Left ventricle myocardium superior (tissue), 1 donor: ENCODE results near the gene GSTA5. TPM values are rescaled to one million over a fixed set of nuclear protein-coding genes. Genes with fewer than 3 reads are reported as not detected.
"Not testable (repeated sequence)": the region's sequence is repeated elsewhere in the genome, so short reads cannot be mapped to it uniquely, and the experiment has no call there.

Experiments used
- ATAC-seq: fragments of 200-7000 bp; cut with Tn5 transposase; one replicate; pipeline ENCODE4 v1.9.1; 2020; ENCODE audit warnings: mild to moderate bottlenecking, moderate library complexity
- DNase-seq: peaks from one replicate; pipeline ENCODE4 v3.0.0-alpha.2; 2020
- intact Hi-C: fragments of 100-400 bp; cut with micrococcal nuclease; formaldehyde crosslinking; loops from one replicate; pipeline ENCODE4 v1.11.0; 2022
- total RNA-seq: library from RNA; stranded (reverse); fragmentation: NEBNext Ultra II Directional; extraction: Animal tissue kit (Norgen Biotek cat#: 25700); gene quantifications from one replicate; pipeline ENCODE4 v1.2.1, GENCODE V29; 2021
- donor health status: DM: no; HTN: yes; CAD: no; lungs with severe emphysema.

GSTA5 gene
- total RNA-seq, 1 donor from 2014 or later: not detected

- intact Hi-C loops: no loop called here
- no peak for ATAC-seq
- no peak for DNase-seq
Observed at GRCh38 chr6:52843605-52844004, 3.0 kb upstream of the GSTA5 start.

DNA sequence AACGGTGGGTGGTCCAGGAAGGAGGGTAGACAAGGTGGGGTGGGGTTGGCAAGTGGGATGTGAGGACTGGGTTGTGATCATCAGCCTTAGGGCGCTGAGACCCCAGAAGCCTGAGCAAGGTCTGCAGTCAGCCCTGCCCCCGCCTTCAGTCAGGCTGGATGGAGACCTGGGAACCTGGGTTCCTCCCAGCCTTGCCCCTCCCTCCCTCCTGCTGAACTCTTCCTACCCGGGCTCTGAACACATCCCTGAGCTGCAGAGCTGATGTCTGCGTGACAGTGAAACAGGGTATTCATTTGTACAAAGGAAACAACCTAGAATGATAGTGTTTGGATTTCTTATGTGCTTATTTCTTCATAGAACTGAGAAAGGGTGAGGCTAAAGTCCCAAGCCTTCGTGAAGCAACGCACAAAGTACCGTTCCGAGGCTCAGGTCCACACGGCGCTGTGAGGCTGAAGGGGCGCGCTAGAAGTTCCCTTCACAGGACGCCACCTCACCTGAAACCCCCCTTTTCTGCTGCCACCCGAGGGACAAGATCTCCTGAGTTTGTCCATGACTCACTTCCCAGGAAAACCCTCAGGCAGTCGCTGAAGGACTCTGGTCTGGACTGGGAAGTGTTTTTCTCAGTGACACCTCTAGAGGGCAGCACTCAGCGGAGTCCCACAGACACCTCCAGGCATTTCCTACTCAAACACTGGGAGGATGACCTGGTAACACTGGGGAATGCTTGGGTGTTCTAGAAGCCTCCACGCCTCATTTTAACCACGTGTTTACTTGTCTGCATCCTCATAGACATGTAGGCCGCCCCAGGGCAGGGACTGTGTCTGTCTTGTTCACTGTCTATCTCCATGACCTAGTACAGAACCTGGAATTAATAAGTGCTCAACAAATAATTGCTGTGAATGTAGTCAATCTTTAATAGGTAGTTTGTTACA, 1.2 kb downstream of the GSTA5 start:
- DNase-seq (no peak), ATAC-seq (peak; percentile 44)
- intact Hi-C loops: no loop called here

DNA sequence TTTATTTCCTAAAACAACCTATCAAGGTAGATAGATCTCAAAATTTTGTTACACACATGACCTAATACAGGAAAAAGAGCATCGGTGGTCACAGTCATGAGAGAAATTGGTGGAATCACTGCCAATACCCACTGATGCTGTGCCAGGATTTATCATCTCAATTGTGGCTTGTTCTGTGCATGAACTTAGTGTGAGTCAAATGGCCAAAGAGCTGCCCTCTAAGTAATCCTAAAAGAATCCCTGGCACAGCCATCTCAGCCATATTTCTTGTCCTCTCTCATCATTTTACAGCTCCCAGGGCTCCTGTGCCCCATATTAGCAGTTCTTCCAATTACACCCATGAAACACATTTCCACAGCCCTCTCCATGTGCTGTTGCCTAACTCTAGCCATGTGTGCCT, 6.1 kb downstream of the GSTA5 start:
- no peak for DNase-seq
- no peak for ATAC-seq
- intact Hi-C loops: no loop called here

GRCh38 chr6:52830869-52831268, 9.7 kb downstream of the GSTA5 start:
- not testable (repeated sequence) for ATAC-seq

DNA sequence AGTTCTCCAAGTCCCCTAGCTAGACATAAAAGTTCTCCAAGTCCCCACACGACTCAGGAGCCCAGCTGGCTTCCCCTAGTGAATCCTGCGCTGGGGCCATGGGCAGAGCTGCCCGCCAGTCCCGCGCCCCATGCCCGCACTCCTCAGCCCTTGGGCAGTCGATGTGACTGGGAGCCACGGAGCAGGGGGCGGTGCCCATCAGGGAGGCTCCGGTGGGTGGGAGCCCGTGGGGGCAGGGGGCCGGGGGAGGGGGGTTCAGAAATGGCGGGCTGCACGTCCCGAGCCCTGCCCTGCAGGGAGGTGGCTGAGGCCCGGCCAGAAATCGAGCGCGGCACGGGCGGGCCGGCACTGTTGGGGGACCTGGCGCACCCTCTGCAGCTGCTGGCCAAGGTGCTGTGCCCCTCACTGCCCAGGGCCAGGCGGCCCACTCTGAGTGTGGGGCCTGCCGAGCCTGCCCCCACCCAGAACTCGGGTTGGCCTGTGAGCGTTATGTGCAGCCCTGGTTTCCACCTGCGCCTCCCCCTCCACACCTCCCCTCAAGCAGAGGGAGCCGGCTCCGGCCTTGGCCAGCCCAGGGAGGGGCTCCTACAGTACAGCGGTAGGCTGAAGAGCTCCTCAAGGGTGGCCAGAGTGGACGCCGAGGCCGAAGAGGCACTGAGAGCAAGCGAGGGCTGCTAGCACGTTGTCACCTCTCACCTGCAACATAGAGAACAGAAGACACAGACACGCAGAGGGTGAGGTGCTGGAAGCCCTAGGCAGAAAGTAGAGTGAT, 11.4 kb downstream of the GSTA5 start:
- DNase-seq (no peak), ATAC-seq (no peak)
- intact Hi-C loops: no loop called here

More at GRCh38 chr6:52830869-52831268, 9.7 kb downstream of the GSTA5 start:
- DNase-seq, intact Hi-C loops: not testable (repeated sequence)

- DNase-seq, ATAC-seq, intact Hi-C loops: not testable (repeated sequence)
Observed at GRCh38 chr6:52828621-52829020, 12.0 kb downstream of the GSTA5 start.

- ATAC-seq, DNase-seq, intact Hi-C loops: not testable (repeated sequence)
Observed at GRCh38 chr6:52827073-52827783, 13.4 kb downstream of the GSTA5 start.

- no peak for ATAC-seq
- intact Hi-C loops: no loop called here
Observed at GRCh38 chr6:52826513-52826912, 14.1 kb downstream of the GSTA5 start.

DNA sequence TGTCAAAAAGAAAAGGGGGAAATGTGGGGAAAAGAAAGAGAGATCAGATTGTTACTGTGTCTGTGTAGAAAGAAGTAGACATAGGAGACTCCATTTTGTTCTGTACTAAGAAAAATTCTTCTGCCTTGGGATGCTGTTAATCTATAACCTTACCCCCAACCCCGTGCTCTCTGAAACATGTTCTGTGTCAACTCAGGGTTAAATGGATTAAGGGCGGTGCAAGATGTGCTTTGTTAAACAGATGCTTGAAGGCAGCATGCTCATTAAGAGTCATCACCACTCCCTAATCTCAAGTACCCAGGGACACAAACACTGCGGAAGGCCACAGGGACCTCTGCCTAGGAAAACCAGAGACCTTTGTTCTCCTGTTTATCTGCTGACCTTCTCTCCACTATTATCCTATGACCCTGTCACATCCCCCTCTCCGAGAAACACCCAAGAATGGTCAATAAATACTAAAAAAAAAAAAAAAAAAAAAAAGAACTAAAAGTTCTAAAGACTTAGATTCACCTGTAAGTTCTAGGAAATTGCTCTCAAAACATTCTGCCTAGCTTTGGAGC, 14.6 kb downstream of the GSTA5 start:
- intact Hi-C loops, ATAC-seq, DNase-seq: not testable (repeated sequence)

More at GRCh38 chr6:52826513-52826912, 14.1 kb downstream of the GSTA5 start:
- no peak for DNase-seq

GRCh38 chr6:52825270-52825793, 15.3 kb downstream of the GSTA5 start:
- intact Hi-C loops, DNase-seq, ATAC-seq: not testable (repeated sequence)

DNA sequence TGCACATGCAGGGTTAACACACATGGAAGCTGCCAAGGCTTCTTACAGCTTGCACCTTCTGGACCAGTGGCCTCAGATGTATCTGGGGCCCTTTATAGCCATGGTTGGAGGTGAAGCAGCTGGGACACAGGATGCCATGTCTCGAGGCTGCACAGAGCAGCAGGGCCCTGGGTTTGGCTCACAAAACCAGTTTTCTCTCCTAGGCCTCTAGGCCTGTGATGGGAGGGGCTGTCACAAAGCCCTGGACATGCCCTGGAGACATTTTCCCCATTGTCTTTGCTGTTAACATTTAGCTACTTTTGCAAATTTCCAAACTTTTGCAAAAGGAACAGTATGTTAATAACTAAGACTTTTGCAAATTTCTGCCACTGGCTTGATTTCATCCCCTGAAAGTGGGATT, 18.8 kb downstream of the GSTA5 start:
- ATAC-seq (no peak), DNase-seq (no peak)
- intact Hi-C loops: no loop called here

DNA sequence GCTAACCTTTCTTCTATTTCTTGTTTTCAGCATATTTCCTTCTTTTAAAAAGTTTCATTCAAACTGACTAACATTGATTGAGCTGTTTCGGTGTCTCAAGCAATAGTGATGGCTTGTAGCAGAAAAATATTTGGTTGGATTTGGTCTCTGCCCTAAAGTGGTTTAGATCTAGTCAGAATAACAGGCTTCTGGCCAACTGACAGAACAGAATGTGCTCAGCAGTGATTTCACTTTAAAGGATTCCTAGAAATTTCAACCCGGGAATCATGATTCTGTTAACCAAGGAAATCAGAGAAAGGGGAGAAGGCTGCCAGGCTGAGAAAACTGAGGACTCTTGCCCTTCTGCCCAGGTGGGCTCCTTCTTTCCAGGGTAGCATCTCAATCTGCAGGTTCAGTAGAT, 20.4 kb downstream of the GSTA5 start:
- intact Hi-C loops: no loop called here
- ATAC-seq (no peak), DNase-seq (no peak)

DNA sequence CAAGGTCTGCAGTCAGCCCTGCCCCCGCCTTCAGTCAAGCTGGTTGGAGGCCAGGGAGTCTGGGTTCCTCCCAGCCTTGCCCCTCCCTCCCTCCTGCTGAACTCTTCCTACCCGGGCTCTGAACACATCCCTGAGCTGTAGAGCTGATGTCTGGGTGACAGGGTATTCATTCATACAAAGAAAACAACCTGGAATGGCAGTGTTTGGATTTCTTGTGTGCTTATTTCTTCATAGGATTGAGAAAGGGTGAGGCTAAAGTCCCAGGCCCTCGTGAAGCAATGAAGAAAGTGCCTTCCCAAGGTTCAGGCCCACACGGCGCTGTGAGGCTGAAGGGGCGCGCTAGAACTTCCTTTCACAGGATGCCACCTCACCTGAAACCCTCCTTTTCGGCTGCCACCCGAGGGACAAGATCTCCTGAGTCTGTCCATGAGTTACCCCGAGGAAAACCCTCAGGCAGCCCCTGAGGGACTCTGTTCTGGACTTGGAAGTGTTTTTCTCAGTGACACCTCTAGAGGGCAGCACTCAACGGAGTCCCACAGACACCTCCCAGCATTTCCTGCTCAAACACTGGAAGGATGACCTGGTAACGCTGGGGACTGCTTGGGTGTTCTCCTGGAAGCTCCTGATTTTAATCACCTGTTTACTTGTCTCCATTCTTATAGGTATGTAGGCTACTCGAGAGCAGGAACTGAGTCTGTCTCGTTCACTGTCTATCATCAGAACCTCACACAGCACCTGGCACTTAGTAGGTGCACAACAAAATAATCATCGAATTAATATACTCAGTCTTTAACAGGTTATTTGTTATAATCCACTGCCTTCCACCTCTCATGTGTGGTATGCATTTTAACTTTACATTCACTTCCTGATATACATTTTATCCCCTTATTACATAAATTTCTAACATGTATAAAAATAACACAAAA, 25.2 kb downstream of the GSTA5 start:
- ATAC-seq: peak; percentile 67
- intact Hi-C loops: no loop called here
- no peak for DNase-seq

DNA sequence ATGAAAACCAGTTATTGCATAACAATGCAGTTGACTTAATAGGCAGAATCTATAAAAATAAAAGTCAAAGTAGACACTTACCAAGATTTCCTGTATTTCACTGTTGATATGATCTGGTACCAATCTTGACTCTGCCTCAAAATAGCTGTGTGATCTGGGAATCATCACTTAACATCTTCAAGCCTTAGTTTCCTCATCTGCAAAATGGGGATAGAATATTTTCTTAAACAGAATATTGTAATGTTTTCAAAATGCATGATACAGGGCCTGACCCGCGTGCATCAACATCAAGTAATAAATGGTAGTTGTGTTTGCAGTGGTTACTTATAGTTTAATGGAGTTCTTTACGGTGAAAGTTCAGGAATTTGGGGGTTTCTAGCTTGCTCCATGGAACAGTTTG, 26.1 kb downstream of the GSTA5 start:
- intact Hi-C loops, ATAC-seq, DNase-seq: not testable (repeated sequence)

DNA sequence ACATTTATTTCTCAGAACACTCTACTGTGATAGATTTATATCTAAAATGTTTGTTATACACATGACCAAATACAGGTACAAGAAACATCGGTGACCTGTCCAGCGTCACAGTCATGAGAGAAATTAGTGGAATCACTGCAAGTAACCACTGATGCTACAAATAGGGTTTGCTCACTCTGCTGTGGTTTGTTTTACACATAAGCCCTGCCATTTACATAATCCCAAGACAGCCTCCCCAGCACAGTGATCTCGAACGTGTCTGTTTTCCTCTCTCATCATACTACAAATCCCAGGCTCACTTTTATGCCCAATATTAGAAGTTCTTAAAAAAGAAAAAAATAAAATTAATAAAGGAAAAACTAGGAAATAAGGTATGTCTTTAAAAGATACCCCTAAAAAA, 30.8 kb downstream of the GSTA5 start:
- DNase-seq, intact Hi-C loops, ATAC-seq: not testable (repeated sequence)

GRCh38 chr6:52808660-52809059, 32.0 kb downstream of the GSTA5 start:
- intact Hi-C loops: no loop called here
- no peak for ATAC-seq

DNA sequence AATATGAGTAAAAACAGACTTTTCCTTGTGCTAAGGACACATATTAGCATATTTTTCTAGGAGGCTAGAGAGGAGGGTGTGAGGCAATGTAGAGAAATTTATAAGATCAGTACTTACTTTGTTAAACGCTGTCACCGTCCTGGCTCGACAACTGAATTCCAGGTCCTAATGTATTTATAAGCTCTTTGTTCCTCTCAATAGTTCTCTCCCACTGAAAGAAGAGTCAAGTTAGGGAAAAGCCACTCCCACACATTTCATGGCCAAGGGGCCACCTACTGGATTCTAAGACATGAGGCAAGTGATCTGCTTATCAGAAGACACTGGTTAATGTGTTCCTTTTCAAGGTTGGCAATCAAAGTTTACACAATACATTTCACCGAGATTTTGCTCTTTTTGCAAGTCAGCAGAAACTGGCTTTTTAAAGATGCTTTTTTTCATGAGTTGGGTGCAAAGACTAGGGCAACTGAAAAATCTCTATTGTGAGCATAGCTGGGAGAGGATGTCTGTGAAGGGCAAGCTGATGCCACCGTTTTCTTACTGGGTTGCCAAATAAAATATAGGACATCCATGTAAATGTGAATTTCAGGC, 36.9 kb downstream of the GSTA5 start, which contains the start of gene GSTA1:
Gene GSTA1 (minus strand): TSS at position 149 of the 588 bp plus-strand sequence. CDS start 4,549 bp downstream, outside the sequence.
- intact Hi-C loops, ATAC-seq, DNase-seq: not testable (repeated sequence)

More at GRCh38 chr6:52808660-52809059, 32.0 kb downstream of the GSTA5 start:
- no peak for DNase-seq
